ENCODE results near the gene ANAPC5.
"Not testable (repeated sequence)": the region's sequence is repeated elsewhere in the genome, so short reads cannot be mapped to it uniquely, and the experiment has no call there.

Gene ANAPC5

GRCh38 chr12:121304306-121304705 lies 47.9 kb downstream of the ANAPC5 start:
- no peak for TF ChIP-seq POLR2AphosphoS5 (IDR thresholded peaks at IDR 0.05; ENCODE audit: borderline replicate concordance, low read depth, low read length)
- TF ChIP-seq EZH2 (IDR thresholded peaks at IDR 0.05), result no peak
- no peak for TF ChIP-seq FOXP2 (optimal IDR thresholded peaks at IDR 0.05; ENCODE audit: control extremely low read depth, extremely low read length, insufficient read depth)
- DNase-seq (ENCODE audit: low read depth, low spot score), result no peak
- Histone ChIP-seq H3K9ac (ENCODE audit: insufficient read length) (no peak overlapping the region), H3K27ac (no peak overlapping the region), H3K9me3 (ENCODE audit: low read depth, low read length) (no peaks in the 10 kb centered on the region), H3K4me3 (no peak overlapping the region), H3K36me3 (ENCODE audit: insufficient read depth, low read length) (peaks cover 12% of the 10 kb centered on the region)

GRCh38 chr12:121301876-121302275 lies 50.3 kb downstream of the ANAPC5 start:
- TF ChIP-seq EZH2 (IDR thresholded peaks at IDR 0.05), result no peak
- TF ChIP-seq POLR2AphosphoS5 (IDR thresholded peaks at IDR 0.05; ENCODE audit: borderline replicate concordance, low read depth, low read length), result no peak
- no peak for DNase-seq (ENCODE audit: low read depth, low spot score)

GRCh38 chr12:121300083-121300819 lies 52.0 kb downstream of the ANAPC5 start:
- H3K9ac ChIP-seq (ENCODE audit: insufficient read length), result no peak overlapping the region
- H3K27ac ChIP-seq, result no peak overlapping the region
- no peak for TF ChIP-seq FOXP2 (optimal IDR thresholded peaks at IDR 0.05; ENCODE audit: control extremely low read depth, extremely low read length, insufficient read depth)
- no peak for TF ChIP-seq EZH2 (IDR thresholded peaks at IDR 0.05)
- TF ChIP-seq POLR2AphosphoS5 (IDR thresholded peaks at IDR 0.05; ENCODE audit: borderline replicate concordance, low read depth, low read length), result no peak
- no peaks in the 10 kb centered on the region for H3K9me3 ChIP-seq (ENCODE audit: low read depth, low read length)
- no peak for DNase-seq (ENCODE audit: low read depth, low spot score)
- H3K4me3 ChIP-seq, result no peak overlapping the region
- H3K36me3 ChIP-seq (ENCODE audit: insufficient read depth, low read length), result no peaks in the 10 kb centered on the region

More at GRCh38 chr12:121301876-121302275, 50.3 kb downstream of the ANAPC5 start:
- H3K36me3 ChIP-seq (ENCODE audit: insufficient read depth, low read length), result no peaks in the 10 kb centered on the region
- no peak overlapping the region for H3K27ac ChIP-seq
- no peaks in the 10 kb centered on the region for H3K9me3 ChIP-seq (ENCODE audit: low read depth, low read length)
- no peak overlapping the region for H3K4me3 ChIP-seq
- H3K9ac ChIP-seq (ENCODE audit: insufficient read length), result no peak overlapping the region

GRCh38 chr12:121299662-121300061 lies 52.5 kb downstream of the ANAPC5 start:
- no peak for DNase-seq (ENCODE audit: low read depth, low spot score)
- Histone ChIP-seq H3K36me3 (ENCODE audit: insufficient read depth, low read length) (no peaks in the 10 kb centered on the region), H3K9ac (ENCODE audit: insufficient read length) (no peak overlapping the region), H3K27ac (no peak overlapping the region), H3K9me3 (ENCODE audit: low read depth, low read length) (no peaks in the 10 kb centered on the region), H3K4me3 (no peak overlapping the region)
- TF ChIP-seq FOXP2 (optimal IDR thresholded peaks at IDR 0.05; ENCODE audit: control extremely low read depth, extremely low read length, insufficient read depth) (no peak), EZH2 (IDR thresholded peaks at IDR 0.05) (no peak), POLR2AphosphoS5 (IDR thresholded peaks at IDR 0.05; ENCODE audit: borderline replicate concordance, low read depth, low read length) (no peak)

- H3K27ac ChIP-seq; H3K9me3 ChIP-seq (ENCODE audit: low read depth, low read length); H3K9ac ChIP-seq (ENCODE audit: insufficient read length); DNase-seq (ENCODE audit: low read depth, low spot score); H3K36me3 ChIP-seq (ENCODE audit: insufficient read depth, low read length); H3K4me3 ChIP-seq: not testable (repeated sequence)
These were observed 53.8 kb downstream of the ANAPC5 start for GRCh38 chr12:121298411-121298810.

- Histone ChIP-seq H3K9me3 (ENCODE audit: low read depth, low read length) (no peaks in the 10 kb centered on the region), H3K4me3 (peak overlapping the region; percentile 86), H3K9ac (ENCODE audit: insufficient read length) (peak overlapping the region; percentile 77), H3K36me3 (ENCODE audit: insufficient read depth, low read length) (peaks cover 2% of the 10 kb centered on the region; the same call in 1 of the 2 replicates), H3K27ac (no peak overlapping the region)
- DNase-seq (ENCODE audit: low read depth, low spot score), result no peak
- no peak for TF ChIP-seq POLR2AphosphoS5 (IDR thresholded peaks at IDR 0.05; ENCODE audit: borderline replicate concordance, low read depth, low read length)
- no peak for TF ChIP-seq FOXP2 (optimal IDR thresholded peaks at IDR 0.05; ENCODE audit: control extremely low read depth, extremely low read length, insufficient read depth)
- no peak for TF ChIP-seq EZH2 (IDR thresholded peaks at IDR 0.05)
These were observed 54.7 kb downstream of the ANAPC5 start for GRCh38 chr12:121297435-121297991.

- no peaks in the 10 kb centered on the region for H3K9me3 ChIP-seq (ENCODE audit: low read depth, low read length)
- H3K4me3 ChIP-seq, result peak within 1 kb of the TSS; percentile 86
- no peak for DNase-seq (ENCODE audit: low read depth, low spot score)
- no peak within 1 kb of the TSS for H3K27ac ChIP-seq
- H3K9ac ChIP-seq (ENCODE audit: insufficient read length), result peak within 1 kb of the TSS; percentile 93
- TF ChIP-seq EZH2 (IDR thresholded peaks at IDR 0.05) (no peak), FOXP2 (optimal IDR thresholded peaks at IDR 0.05; ENCODE audit: control extremely low read depth, extremely low read length, insufficient read depth) (no peak), POLR2AphosphoS5 (IDR thresholded peaks at IDR 0.05; ENCODE audit: borderline replicate concordance, low read depth, low read length) (peak; percentile 75; the same call in 1 of the 2 replicates)
- H3K36me3 ChIP-seq (ENCODE audit: insufficient read depth, low read length), result peaks cover 5% of the 10 kb centered on the region; the same call in 1 of the 2 replicates
These were observed 55.4 kb downstream of the ANAPC5 start, which contains the start of gene CAMKK2 for GRCh38 chr12:121296618-121297434. Gene CAMKK2 (minus strand): TSS chr12:121296709. CDS start chr12:121274526, 22,183 bp downstream.
